NOMO-1 (cell line): Measurements from ENCODE around the gene PRELID3B.

Source experiments
- DNase-seq, 2 experiments: peaks; one replicate each; lab custom pipeline; 2025; ENCODE audit not compliant: unreplicated experiment in 2 of 2; lab: John Stamatoyannopoulos, UW

The PRELID3B gene

DNA sequence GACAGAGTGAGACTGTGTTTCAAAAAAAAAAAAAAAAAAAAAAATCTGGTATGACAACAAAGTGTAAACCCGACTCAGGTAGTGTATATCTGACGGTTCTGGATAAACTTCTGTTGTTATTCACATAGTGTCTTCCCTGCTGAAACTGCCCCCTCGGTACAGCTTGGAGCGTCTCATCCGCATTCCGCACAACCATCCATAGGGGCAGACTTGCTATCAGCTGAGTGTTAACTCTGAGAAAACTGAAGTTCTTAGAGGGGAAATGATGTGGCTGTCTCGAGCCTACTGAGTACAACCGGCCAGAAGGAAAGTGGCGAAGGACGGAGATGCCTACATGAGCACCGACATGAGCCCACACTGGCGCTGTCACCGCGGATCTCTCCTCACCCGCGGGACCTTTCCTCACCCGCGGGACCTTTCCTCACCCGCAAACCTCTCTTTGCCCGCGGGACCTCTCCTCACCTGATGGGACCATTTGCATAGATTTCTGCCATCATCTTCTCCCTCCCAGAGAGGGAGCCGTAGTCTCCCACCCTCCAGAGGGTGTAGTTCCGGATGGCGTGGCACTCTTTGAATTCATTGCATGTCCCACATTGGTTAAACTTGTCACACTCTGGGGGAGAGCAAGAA lies 45.3 kb downstream of the PRELID3B start:
- no peak for DNase-seq

DNA sequence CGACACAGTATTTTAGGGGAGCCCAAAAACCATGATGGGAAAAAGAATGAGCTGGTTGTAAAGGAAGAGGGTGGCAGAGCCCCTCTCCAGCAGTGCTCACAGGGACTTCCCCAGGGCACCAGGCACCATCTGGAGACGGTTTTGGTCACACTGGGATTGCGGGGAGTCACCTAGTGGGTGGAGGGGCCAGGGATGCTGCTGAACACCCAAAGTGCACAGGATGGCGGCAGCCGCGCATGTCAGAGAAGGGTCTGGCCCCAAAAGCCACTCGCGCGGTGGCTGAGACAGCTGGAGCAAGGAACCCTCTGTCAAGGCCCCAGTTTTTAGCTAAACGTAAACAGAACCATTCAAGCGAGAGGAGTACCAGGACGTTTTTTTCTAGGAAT lies 46.4 kb downstream of the PRELID3B start:
- DNase-seq: no peak

DNA sequence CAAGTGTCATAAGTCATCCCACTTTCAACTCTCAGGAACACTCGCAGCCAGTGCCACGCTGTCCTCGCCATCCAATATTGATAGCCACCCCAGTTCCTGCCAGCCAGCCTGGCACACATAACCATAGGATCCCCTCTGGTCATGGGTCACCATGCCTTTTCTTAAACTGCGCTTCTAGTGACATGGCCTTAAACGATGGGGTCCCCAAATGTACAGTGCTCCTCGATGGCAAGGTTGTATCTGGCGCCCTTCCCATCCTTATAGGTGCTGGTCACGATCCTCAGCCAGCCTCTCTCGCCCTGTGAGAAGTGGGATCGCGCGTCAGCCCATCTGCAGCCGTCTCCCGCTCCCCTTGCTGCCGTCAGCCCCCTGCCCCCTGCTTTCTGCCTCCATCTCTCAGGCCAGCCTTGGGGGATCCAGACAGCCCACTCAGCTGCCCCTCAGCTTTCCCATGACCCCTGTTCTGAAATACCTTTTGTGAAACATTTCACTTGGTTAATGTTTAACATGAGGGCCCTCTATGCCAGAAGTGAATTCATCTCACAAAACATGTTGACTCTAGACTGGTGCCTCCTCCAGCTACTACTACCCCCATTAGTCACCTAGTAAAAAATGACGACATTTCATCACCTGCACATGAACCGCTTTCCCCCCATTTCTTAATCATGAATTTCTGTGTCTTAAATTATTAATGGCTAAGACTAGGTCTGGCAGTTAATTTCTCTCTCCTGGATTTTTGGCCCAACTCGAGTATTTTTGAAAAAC lies 46.9 kb downstream of the PRELID3B start:
- no peak for DNase-seq

DNA sequence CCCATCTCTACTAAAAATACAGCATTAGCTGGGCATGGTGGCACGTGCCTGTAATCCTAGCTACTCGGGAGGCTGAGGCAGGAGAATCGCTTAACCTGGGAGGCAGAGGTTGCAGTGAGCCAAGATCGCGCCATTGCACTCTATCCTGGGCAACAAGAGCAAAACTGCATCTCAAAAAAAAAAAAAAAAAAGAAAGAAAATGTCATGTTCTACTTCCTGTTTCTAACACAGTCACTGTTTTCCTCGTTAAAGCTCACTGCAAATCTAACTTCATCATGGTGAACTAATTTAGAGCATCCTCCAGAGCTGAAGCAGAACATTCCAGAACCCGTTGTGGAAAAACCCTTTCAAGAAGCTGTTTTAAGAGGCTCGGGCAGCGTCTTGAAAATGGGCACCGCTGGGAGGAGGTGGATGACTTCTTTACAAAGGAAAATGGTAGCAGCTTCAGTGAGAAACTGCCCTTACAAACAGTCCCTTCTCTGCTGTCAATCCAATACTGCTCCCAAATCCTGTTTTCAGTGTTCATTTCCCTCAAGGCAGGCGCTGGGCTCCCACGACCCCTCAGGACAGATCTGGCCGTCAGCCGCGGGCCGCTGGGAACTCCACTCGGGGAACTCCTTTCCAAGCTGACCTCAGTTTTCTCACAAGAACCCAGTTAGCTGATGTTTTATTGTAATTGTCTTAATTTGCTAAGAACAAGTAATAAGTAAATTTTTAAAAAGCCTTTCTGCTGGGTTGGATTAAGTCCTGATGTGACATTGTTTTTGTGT lies 48.0 kb downstream of the PRELID3B start:
- DNase-seq: no peak

DNA sequence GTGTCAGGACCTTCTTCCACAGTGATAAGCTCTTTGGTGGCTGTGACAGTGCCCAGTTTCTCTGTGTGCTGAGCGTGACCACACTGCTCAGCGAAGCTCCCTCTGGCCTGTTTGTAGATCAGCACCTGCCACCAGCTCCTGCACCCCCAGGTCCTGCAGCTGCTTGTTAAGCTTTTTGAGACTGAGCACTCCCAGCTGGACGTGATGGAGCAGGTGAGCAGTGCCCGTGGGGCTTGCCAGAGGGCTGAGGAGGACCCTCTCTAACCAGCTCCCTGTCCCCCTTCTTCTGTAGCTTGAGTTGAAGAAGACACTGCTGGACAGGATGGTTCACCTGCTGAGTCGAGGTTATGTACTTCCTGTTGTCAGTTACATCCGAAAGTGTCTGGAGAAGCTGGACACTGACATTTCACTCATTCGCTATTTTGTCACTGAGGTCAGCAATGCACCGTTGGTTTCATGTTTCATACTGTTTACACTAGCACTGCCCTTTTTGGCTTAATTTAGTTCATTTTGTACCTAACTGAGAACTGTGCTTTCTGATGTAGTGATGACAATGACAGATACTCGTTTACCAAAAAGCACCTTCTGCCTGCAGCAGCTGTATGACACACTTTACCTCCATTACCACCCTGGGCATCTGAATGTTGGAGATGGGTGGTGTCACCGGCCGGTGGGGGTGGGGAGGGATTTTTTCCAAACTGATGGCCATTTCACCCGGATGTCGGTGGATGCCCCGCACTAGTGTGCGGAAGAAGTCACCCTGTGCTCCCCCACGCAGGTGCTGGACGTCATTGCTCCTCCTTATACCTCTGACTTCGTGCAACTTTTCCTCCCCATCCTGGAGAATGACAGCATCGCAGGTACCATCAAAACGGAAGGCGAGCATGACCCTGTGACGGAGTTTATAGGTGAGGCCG lies 49.0 kb downstream of the PRELID3B start:
- no peak for DNase-seq

DNA sequence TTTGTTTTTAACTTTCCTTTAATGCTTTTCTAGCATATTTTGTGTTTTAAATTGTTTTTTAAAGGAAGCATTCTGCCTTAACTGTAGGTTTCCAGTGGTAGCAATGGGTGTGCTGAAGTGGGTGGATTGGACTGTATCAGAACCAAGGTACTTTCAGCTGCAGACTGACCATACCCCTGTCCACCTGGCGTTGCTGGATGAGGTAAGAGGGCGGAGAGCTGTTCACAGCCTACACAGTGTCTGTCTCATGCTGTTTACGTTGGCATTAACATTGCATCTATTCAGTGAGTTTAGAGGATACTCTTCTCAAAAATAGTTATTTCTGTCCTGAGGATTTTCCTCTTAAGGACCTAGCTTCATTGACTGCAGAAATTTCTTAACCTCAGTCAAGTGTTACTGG lies 49.7 kb downstream of the PRELID3B start:
- DNase-seq: no peak

DNA sequence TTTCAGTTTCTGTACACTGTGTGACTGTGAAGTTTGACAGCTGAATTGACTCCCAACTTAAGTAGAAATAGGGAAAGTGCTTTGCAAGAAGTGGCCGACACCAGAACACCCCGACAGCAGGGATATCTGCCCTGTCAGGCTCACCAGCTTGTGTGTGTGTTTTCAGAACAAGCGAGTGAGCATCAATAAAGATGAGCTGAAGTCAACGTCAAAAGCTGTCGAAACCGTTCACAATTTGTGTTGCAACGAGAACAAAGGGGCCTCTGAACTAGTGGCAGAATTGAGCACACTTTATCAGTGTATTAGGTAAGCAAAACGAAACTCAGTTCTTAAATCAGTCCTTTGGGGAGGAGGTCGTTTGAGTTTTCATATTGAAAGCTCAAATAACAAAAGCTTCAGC lies 50.9 kb downstream of the PRELID3B start:
- peak in 1 of 2 experiments; percentile 11 for DNase-seq

DNA sequence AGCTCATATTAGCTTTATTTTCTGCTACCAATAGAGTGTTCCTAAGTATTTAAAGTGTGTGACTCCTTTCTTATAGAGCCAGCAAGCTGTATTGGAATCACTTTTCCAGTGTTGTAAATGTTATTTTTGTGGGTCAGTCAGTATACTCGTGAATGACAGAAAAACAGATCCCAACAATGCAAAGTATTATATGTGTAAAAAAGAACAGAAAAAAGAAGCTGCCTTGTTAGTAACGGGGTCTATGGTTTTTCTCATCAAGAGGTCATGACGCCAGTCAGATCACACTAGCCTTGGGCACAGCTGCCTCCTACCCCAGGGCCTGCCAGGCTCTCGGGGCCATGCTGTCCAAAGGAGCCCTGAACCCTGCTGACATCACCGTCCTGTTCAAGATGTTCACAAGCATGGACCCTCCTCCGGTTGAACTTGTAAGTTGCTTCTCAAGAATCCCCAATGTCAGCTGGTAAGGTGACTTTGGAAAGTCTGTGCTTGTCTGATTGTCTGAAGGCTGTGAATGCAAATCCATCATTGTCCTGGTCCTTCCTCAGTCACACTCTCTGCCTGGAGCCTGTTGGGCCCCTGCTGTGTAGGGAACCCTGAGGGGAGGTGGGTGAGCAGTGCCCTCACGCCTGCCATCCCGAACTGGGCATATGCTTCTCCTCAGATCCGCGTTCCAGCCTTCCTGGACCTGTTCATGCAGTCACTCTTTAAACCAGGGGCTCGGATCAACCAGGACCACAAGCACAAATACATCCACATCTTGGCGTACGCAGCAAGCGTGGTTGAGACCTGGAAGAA lies 51.7 kb downstream of the PRELID3B start:
- no peak for DNase-seq

DNA sequence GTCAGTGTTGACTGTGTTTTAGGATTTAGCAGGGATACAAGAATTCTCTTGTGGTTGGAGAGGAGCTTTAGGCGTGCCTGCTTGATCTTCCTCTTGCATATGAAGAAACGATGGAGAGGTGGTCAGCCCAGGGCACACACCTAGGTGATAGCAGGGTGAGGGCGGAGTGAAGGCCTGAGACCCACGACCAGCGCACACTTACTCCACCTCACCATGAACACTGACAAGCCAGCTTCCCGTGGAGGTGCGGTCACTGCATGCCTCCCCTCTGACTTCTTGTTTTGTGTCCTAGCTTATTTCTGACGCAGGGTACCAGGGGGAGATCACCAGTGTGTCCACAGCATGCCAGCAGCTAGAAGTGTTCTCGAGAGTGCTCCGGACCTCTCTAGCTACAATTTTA lies 53.4 kb downstream of the PRELID3B start:
- DNase-seq: no peak

DNA sequence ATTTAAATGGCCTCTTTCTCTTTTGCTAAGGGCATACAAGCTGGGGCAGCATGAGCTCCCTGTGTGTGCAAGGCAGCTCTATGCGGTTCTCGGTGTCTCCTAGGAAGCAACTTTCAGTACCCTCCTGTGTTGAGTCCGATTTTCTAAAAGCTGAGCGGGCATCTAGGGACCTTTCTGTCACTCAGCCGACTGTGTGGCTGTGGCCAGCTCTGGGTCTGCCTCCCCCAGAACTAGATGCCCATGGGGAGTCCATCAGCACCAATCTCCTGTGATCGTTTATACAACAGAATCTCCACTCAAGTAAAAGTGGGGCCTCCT lies 54.1 kb downstream of the PRELID3B start:
- DNase-seq: no peak

DNA sequence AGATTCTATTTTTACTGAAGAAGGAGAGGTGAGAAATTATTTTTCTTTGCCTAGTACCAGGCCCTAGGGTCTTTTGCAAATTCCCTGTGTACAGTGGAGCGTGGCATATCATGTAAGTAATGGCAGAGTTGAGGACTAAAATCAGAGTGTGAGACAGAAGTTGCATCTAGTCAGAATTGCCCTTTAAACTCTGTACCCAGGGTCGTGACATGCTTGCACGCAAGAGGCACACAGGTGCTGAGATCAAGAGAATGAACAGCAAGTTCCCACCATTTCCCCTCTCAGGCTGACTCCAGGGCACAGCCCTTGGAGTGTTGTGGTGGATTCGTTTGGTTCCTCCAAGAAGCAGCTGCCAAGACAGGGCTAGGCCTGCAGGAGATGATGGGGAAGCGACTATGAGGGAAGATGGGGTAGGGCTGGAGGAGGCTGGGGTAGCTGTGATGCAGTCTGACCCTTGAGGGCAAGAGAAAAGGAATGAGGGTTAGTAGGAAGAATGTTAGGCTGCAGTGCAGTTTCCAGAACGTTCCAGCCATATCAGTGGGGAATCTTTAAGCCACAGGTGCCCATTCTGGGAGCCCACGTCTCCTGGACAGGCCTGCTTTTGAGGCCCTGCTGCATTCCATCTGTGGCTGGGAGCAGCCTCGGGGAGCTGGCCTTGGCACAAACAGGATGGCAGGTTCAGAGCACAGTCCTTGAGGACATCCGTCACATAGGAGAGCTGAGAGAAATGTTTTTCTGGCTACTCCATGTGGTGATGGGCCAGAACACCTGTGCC lies 54.6 kb downstream of the PRELID3B start:
- no peak for DNase-seq

DNA sequence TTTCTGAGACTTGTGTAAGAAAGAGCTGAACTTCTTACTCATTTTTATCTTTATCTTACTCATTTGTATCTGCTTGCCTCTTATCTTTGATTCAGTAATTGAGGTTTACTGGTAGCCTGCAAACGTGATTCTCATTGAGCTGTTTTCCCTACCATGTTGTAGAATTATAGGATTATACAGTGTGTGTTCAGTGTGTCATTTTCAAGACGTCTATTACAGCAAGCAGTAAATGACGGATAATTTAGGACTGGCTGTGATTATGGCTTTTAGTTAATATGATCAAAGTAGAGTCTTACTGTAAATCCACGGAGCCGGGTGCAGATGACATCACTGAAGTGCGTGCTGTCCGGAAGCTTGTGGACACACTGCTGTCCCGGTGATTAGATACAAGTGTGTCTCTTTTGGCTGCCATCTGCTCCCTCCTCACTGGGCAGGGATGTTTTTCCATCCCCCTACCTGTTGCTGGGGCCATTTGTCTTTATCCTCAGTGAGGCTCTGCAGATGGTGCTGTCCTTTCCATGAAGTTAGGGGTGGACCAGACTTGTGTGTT lies 55.5 kb downstream of the PRELID3B start:
- DNase-seq: no peak

DNA sequence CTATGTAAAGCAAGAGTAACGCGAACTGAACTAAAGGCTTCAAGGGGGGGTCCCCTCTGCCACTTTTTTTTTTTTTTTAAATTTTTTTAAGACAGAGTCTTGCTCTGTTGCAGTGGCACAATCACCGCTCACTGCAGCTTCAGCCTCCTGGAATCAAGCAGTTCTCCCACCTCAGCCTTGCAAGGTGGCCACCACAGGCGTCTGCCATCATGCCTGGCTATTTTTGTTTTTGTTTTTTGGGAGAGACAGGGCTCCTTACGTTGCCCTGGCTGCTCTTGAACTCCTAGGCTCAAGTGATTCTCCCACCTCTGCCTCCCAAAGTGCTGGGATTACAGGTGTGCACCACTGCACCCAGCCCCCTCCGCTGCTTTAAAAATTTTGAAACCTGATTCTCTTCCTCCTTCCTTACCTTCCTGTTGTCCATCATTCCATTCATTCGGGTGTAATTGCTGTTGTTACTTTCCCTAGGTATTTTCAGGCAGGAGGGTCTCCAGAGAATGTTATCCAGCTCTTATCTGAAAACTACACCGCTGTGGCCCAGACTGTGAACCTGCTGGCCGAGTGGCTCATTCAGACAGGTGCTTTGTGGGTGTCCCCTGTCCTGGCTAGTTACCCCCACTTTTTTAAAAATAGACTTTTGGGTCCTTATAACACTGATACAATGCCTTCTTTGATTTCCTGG lies 56.2 kb downstream of the PRELID3B start:
- DNase-seq: no peak

DNA sequence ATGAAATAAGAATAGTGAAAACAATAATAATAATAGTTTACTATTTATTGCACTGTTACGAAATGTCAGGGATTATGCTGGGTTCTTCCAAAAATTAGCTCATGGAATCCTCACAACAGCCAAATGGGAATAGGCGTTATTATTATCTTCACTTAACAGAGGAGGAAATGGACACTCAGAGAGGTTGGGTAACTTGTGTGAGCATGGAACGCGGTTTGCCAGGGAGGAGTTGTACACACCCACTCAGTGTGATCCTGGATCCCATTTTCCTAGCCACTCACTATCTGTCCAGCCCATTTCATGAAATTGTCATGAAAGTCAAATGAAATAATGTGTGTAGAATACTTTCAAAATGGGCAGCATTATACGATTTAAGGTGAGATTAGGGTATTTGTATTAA lies 56.9 kb downstream of the PRELID3B start:
- no peak for DNase-seq

DNA sequence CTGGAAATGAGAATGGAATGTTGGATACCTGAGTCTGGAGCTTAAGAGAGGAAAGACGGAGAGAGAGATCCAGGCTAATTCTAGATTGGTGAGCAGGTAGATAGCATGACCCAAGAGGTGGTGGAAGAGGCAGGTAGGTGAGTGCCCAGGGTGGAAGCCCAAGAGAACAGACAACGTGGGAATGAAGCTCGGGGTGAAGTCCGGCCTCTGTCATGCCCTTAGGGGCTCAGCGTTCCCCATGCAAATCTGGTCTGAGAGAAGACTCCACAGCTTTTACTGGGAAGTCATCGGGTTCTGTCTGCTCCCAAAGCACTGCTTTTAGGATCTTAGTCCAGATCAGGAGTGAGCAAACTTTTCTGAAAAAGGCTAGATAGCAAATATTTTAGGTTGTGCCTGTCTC lies 57.9 kb downstream of the PRELID3B start:
- no peak for DNase-seq
